Aorta (tissue), 5 donors: ENCODE data around the gene KREMEN1. TPM values are rescaled to one million over a fixed set of nuclear protein-coding genes. Genes with fewer than 3 reads are reported as not detected.
A peak's percentile ranks its signal among the peaks of the same experiment; 100 is the strongest.

ENCODE experiments used
- ATAC-seq: fragments of 200-7000 bp; cut with Tn5 transposase; one replicate; pipeline ENCODE4 v1.9.1; 2022; ENCODE audit warnings: moderate library complexity; ENCODE audit not compliant: low FRiP score
- DNase-seq, 2 donors: peaks; one replicate each; pipeline ENCODE4 v3.0.0-alpha.2; 2020
- H3K27ac ChIP-seq, 2 donors: one replicate each; pipeline ENCODE4 v1.5.1; 2013; ENCODE audit warnings: low read length in 2 of 2, mild to moderate bottlenecking in 2 of 2, moderate library complexity in 2 of 2, control low read depth in 1 of 2, inconsistent platforms in 1 of 2, low read depth in 1 of 2
- H3K27me3 ChIP-seq, 2 donors: one replicate each; pipeline ENCODE4 v1.6.1; 2013; ENCODE audit warnings: control low read depth in 1 of 2, low read length in 1 of 2, mild to moderate bottlenecking in 1 of 2, moderate library complexity in 1 of 2; ENCODE audit not compliant: insufficient read depth in 2 of 2, control insufficient read depth in 1 of 2
- H3K36me3 ChIP-seq, 2 donors: one replicate each; pipeline ENCODE4 v1.6.1; 2013; ENCODE audit warnings: control low read depth in 1 of 2, low read length in 1 of 2, mild to moderate bottlenecking in 1 of 2; ENCODE audit not compliant: insufficient read depth in 2 of 2, control insufficient read depth in 1 of 2
- H3K4me1 ChIP-seq, 2 donors: one replicate each; pipeline ENCODE4 v1.6.1; 2013; ENCODE audit warnings: low read length in 2 of 2, control low read depth in 1 of 2, mild to moderate bottlenecking in 1 of 2, moderate library complexity in 1 of 2; ENCODE audit not compliant: insufficient read depth in 2 of 2, control insufficient read depth in 1 of 2
- H3K4me3 ChIP-seq, 2 donors: one replicate each; pipeline ENCODE4 v1.5.1; 2013; ENCODE audit warnings: low read length in 2 of 2, control low read depth in 1 of 2, mild to moderate bottlenecking in 1 of 2
- H3K9me3 ChIP-seq: one replicate; pipeline ENCODE4 v1.6.1; 2013; ENCODE audit warnings: mild to moderate bottlenecking, low read length; ENCODE audit not compliant: control insufficient read depth
- WGBS, 2 donors: extraction: QIAGEN DNeasy Blood & Tissue Kit; methylation state at CpG; one replicate each; pipeline ENCODE4 v1.1.7; 2013; 5-methylcytosine and 5-hydroxymethylcytosine counted together
- intact Hi-C, 2 donors: fragments of 100-400 bp; cut with DNase I; formaldehyde crosslinking; loops; one replicate each; pipeline versions ENCODE4 v1.14.2 to v1.15.0; 2022
- polyA plus RNA-seq, 2 donors: library from polyadenylated mRNA; stranded (reverse); fragments of 200-250 nt; gene quantifications; one replicate each; pipeline ENCODE4 v1.2.3, GENCODE V29; 2013
- total RNA-seq, 2 donors: library from RNA; stranded (reverse); fragmentation: NEBNext Ultra II Directional; extraction: Animal tissue kit (Norgen Biotek cat#: 25700); gene quantifications; one replicate each; pipeline ENCODE4 v1.2.1, GENCODE V29; 2021
- donor health status: healthy with polysubstance abuse.
- donor health status: Bipolar disorder and iron deficiency.
- donor health status: DM: no; HTN: no; CAD: no.
- donor health status: DM: no; HTN: no; CAD: no.
- donor health status: DM: yes; HTN: yes; CAD: no.

The KREMEN1 gene
- total and polyA plus RNA-seq, 4 donors, result 1.9 to 19.1 (median 8.5) TPM

GRCh38 chr22:29136782-29137700 lies 64.2 kb downstream of the KREMEN1 start:
- H3K4me3 ChIP-seq, result no peak overlapping the region
- DNase-seq (peak in 1 of 2 donors; percentile 58), ATAC-seq (no peak)
- intact Hi-C loops, result no loop called here
- H3K4me1 ChIP-seq, result no peaks in the 10 kb centered on the region
- WGBS, 2 donors, result 89 to 91% methylated on average over 31 of the region's 31 CpGs
- H3K27ac ChIP-seq, result no peak overlapping the region
- H3K9me3 ChIP-seq, result no peaks in the 10 kb centered on the region
- H3K36me3 ChIP-seq, result peaks cover 0 to 2% of the 10 kb centered on the region in 2 donors
- no peaks in the 10 kb centered on the region for H3K27me3 ChIP-seq

DNA sequence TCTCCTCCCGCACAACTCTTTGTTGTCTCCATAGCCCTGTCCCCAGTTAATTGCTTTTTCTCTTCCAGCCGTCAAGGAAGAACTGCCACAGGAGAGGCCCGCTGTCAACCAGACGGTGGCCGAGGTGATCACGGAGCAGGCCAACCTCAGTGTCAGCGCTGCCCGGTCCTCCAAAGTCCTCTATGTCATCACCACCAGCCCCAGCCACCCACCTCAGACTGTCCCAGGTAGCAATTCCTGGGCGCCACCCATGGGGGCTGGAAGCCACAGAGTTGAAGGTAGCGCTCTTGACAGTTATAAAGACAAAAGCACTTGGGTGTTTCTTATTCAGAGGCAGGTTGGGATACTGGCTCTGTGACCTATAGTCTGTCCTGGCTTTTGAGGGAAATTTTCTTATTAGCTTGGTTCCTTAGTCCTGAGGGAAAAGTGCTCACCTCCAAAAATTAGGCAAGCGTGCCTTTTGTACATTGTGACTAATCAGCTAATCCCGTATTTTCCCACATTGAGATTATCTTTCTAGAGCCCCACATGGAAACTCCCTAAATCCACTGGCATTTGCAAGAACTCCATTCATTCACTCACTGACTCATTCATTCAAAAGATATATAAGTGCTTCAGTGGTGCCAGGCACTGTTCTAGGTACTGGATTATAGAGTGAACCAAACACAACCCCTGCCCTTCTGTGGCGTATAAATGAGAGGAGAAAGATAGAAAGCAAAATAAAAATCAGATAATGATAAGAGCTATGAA lies 65.9 kb downstream of the KREMEN1 start:
- Histone ChIP-seq H3K9me3 (no peaks in the 10 kb centered on the region), H3K4me3 (no peak overlapping the region), H3K27ac (no peak overlapping the region), H3K4me1 (no peaks in the 10 kb centered on the region), H3K36me3 (peaks cover 0 to 2% of the 10 kb centered on the region in 2 donors), H3K27me3 (no peaks in the 10 kb centered on the region)
- DNase-seq (no peak), ATAC-seq (no peak)
- WGBS, 2 donors, result 92 to 95% methylated on average over 13 of the region's 13 CpGs
- intact Hi-C loops, result no loop called here

GRCh38 chr22:29139965-29140782 lies 67.3 kb downstream of the KREMEN1 start:
- H3K4me3 ChIP-seq, result no peak overlapping the region
- H3K27ac ChIP-seq, result no peak overlapping the region
- WGBS, 2 donors, result 85 to 86% methylated on average over 8 of the region's 8 CpGs
- intact Hi-C loops, result no loop called here
- no peak for DNase-seq
- H3K4me1 ChIP-seq, result no peaks in the 10 kb centered on the region
- no peaks in the 10 kb centered on the region for H3K27me3 ChIP-seq
- H3K9me3 ChIP-seq, result no peaks in the 10 kb centered on the region
- ATAC-seq, result peak; percentile 80
- peaks cover 0 to 2% of the 10 kb centered on the region in 2 donors for H3K36me3 ChIP-seq

DNA sequence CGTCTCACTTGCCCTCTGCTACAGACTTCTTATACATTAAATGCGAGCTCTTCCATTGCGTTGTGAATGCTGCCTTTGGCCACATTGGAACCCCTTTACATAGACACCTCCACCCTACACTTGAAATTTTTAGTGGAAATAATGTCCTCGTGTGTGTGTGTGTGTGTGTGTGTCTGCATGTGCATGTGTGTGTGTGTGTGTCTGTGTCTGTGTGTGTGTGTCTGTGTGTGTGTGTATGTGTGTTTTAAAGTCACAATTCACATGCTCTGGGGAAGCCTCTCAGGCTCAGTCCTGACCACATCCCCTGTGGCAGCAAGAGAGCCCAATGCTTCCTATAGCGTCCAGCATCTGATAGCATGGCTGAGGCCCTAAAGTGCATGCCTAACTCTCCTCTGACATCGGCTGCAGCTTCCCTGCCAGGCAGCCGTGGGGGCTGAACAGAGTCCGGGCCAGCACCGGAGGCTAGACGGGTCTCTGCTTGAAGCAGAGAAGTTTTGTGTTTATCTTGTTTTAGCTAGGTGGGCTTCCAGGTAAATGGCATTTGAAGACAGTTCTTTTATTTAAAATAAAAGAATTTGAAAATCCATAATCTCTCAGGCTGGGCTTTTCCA lies 68.3 kb downstream of the KREMEN1 start:
- ATAC-seq, result no peak

DNA sequence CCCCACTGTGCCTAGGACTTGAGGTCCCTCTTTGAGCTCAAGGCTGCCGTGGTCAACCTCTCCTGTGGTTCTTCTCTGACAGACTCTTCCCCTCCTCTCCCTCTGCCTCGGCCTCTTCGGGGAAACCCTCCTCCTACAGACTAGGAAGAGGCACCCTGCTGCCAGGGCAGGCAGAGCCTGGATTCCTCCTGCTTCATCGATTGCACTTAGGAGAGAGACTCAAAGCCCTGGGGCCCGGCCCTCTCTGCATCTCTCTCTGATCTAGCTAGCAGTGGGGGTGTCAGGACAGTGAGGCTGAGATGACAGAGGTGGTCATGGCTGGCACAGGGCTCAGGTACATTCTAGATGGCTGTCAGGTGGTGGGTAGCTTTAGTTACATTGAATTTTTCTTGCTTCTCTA lies 69.3 kb downstream of the KREMEN1 start:
- peaks cover 0 to 2% of the 10 kb centered on the region in 2 donors for H3K36me3 ChIP-seq
- WGBS, 2 donors, result 82 to 87% methylated on average over 5 of the region's 5 CpGs
- DNase-seq, result no peak

More for the DNA sequence above, 68.3 kb downstream of the KREMEN1 start:
- H3K4me3 ChIP-seq, result no peak overlapping the region
- H3K36me3 ChIP-seq, result peaks cover 0 to 2% of the 10 kb centered on the region in 2 donors
- no peaks in the 10 kb centered on the region for H3K27me3 ChIP-seq
- no peak for DNase-seq
- WGBS, 2 donors, result 77 to 80% methylated on average over 10 of the region's 10 CpGs
- no peak overlapping the region for H3K27ac ChIP-seq
- intact Hi-C loops, result no loop called here
- H3K9me3 ChIP-seq, result no peaks in the 10 kb centered on the region
- H3K4me1 ChIP-seq, result no peaks in the 10 kb centered on the region

GRCh38 chr22:29143941-29144785 lies 71.3 kb downstream of the KREMEN1 start:
- ATAC-seq, result no peak
- no peak overlapping the region for H3K27ac ChIP-seq
- H3K36me3 ChIP-seq, result peaks cover 0 to 2% of the 10 kb centered on the region in 2 donors
- H3K4me3 ChIP-seq, result no peak overlapping the region
- intact Hi-C loops, result no loop called here
- no peaks in the 10 kb centered on the region for H3K4me1 ChIP-seq
- no peaks in the 10 kb centered on the region for H3K9me3 ChIP-seq
- H3K27me3 ChIP-seq, result no peaks in the 10 kb centered on the region
- peak in 1 of 2 donors; percentile 22 for DNase-seq
- 89 to 91% methylated on average over 16 of the region's 16 CpGs for WGBS, 2 donors

More for the DNA sequence above, 69.3 kb downstream of the KREMEN1 start:
- ATAC-seq, result no peak
- Histone ChIP-seq H3K27ac (no peak overlapping the region), H3K4me1 (no peaks in the 10 kb centered on the region), H3K27me3 (no peaks in the 10 kb centered on the region), H3K9me3 (no peaks in the 10 kb centered on the region), H3K4me3 (no peak overlapping the region)
- intact Hi-C loops, result no loop called here

DNA sequence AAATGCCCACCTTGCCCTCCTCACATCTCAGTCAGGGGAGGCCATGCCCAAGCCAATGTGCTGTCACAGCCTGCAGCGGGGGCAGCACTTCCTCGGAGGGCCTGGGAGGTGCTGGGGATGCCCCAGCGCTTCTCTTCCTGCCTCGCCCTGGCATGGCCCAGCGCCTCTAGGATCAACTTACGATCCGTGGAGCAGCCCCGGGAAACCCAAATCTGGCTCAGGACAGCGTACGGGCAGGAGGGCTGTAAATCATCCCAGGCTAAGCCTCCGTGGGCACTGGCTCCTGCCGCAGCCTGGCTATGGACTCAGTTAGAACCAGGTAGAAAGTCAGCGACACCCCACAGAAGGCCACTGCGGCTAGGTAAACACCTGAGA lies 71.9 kb downstream of the KREMEN1 start:
- Histone ChIP-seq H3K4me1 (no peaks in the 10 kb centered on the region), H3K36me3 (peaks cover 0 to 2% of the 10 kb centered on the region in 2 donors), H3K27ac (no peak overlapping the region), H3K4me3 (no peak overlapping the region), H3K9me3 (no peaks in the 10 kb centered on the region), H3K27me3 (no peaks in the 10 kb centered on the region)
- intact Hi-C loops, result no loop called here
- ATAC-seq, result no peak
- peak in 1 of 2 donors; percentile 39 for DNase-seq
- 91 to 94% methylated on average over 14 of the region's 14 CpGs for WGBS, 2 donors
